Activated CD8-positive, alpha-beta memory T cell treated with anti-CD3 and anti-CD28 coated beads, Interleukin-2, amount 50 U/mL, for 1 hour (primary cell): ENCODE measurements around the gene TMA16.
"Not testable (repeated sequence)": the region's sequence is repeated elsewhere in the genome, so short reads cannot be mapped to it uniquely, and the experiment has no call there.

ENCODE experiments used
- DNase-seq: peaks from one replicate; pipeline ENCODE4 v3.0.0-alpha.2; 2020; ENCODE audit errors: extremely low read depth

The TMA16 gene

DNA sequence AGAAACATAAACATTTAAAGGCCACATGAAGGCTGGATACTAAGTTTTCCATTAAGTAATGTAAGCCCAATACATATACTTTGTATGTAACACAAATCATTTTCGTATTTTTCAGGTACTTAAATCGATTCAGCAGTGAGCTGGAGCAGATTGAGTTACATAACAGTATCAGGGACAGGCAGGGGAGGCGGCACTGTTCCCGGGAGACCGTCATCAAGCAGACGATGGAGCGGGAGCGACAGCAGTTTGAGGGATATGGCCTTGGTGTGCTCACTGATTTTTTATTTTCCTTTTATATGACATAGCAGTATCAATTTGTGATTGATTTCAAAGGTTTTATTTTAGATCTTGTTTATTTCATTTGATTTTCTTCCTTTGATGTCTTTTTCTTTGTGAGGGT lies 20.7 kb downstream of the TMA16 start:
- DNase-seq: no peak

DNA sequence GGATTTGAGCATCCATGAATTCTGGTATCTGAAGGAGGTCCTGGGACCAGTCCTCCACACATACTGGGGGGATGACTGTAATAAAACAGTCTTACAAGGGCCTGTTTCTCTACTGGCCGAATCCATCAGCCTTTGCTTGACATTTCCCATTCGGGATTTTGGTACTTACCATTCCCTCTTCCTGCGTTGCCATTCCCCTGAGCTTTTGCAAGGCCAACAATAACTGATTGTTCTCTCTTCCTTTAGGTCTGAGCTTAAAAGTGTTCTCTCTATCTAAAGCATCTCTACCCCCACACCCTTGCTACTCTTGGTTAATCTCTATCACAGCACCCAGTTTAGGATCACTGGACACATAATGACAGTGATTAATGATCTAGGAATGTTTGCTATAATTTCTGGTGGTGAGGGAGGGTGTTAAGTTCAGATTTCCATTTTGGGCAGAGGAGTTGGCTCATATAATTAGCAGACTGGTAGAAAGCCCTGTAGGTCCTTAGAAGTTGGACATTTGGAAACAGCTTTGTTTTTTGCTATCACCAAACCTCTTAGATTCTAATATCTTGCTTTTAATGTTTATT lies 29.4 kb downstream of the TMA16 start:
- DNase-seq: no peak

DNA sequence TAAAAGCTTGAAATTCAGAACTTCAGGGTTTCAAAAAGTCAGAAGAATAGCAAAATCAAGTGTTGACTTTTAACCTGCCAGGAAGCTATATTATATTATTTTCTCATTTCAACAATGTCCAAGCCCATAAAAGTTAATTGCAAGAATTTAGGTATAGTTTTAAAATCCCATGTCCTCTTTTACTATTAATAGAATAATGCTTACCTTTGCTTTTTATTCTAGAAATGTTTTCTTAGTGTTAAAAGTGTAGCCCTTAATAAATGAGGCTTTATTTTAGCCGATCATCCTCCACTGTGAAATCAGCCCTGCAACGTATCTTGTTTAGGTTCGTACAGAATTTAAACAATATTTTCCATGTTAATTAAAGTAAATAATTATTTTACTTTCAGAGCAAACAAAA lies 31.5 kb downstream of the TMA16 start:
- no peak for DNase-seq

DNA sequence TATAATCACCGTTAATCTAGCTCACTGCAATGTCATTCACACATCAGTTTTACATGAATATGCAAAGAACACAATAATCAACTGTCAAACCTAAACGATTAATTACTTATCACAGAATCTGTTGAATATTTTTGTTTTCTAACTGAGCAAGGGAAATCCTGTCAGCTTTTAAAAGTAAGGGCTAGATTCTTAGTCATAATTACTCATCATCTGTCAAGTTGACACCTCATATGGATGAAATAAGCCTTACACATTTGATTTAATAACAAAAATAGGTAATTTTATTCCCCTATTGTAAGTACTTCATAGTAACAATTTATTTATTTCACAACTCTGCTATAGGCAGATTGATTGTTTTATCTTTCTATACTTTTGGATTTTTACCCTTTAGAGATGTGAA lies 32.7 kb downstream of the TMA16 start:
- DNase-seq: no peak

DNA sequence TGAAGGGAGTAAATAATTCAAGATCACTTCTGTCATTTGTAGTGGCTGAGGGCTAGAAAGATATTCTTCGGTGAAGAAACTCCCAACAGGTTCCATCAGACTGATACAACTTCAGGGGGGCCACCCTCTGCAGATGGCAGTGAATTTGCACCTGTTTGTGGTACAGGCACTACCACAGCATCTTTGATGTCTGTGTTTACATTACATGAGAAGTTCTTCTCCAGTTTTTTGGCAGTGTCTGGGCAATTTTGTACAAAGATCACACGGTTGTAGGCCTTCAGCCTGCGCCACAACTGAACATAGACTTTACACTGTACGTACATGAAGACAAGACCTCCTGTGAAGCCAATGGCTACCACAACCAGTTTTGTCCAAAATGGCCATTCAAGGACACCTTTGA lies 34.2 kb downstream of the TMA16 start:
- no peak for DNase-seq

DNA sequence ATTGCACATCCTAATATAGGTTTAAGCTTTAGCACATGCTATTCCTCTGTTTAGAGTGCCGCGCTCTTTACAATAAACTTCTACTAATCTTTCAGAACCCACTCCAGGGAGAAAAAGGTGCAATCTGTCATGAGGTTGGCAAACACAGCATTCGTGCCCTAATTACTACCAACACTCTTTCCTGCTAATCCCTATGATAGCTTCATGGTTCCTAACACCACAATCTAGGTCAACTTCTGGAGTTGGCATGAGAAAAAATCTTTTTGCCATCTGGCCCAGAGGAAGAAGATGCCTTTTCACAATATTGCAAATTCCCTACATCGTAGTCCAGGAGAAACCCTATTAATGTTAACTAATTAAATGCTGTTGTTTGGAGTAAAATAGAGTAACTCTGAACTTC lies 39.6 kb downstream of the TMA16 start:
- DNase-seq: no peak

DNA sequence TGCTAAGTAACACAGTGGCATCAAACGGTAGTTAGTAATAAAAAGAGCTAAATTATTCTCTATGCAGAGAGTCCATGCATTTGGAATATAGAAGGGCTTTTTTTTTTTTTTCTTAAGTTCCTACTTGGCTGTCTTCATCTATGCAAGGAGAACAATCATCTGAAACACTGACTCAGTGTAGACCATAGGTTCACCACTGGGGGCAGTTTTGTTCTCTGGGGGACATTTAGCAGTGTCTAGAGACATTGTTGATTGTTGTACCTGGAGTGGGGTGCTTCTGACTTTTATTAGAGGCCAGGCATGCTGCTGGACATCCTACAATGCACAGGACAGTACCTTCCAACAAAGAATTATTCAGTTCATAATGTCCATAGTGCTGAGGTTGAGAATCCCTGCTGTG lies 41.2 kb downstream of the TMA16 start:
- no peak for DNase-seq

DNA sequence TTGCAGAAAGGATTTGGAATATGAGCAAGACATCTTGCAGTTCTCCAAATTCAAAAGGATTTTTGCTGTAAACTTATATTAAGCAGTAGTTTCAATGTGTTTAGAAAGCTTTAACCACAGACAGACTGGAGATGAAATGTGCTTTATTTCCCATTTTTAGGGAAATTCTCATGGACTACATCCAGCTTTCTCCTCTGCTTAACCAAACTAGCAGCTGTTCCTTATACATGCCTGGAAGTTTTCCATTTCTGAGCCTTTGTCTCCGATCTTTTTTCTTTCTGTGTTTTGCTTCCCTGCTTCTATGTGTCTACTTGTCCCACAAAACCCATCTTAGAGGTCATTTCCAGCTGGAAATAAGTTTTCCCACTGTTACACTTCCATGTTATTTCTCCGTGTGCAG lies 41.6 kb downstream of the TMA16 start:
- no peak for DNase-seq

DNA sequence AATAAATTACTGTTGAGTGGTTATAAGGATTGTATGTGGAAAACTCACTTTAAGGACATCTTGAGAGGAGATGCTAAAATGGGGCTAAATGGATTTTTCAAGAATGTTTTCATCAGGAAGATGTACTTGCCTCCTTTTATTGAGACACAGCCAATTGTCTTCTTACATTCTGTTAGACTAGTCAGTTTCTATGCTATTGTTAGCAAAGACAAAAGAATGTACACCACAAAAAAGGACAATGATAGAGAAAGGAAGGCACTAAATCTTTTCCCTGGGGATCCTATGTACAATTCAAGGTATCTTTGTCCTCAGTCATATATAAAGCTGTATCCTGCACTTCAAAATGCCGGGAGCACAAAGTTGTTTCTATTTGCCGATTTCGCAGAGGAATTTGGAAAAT lies 42.6 kb downstream of the TMA16 start:
- no peak for DNase-seq

DNA sequence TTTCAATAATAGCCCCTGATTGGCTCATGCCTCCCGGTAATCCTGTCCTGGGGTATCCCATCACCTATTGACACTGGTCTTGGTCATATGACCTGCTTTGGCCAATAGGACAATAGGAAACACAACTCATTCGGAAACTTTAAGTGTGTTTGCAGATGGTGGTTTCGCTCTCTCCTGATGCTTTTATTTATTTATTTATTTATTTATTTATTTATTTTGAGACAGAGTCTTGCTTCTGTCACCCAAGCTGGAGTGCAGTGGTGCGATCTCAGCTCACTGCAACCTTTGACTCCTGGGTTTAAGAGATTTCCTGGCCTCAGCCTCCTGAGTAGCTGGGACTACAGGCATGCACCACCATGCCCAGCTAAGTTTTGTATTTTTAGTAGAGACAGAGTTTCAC lies 44.3 kb downstream of the TMA16 start:
- not testable (repeated sequence) for DNase-seq

DNA sequence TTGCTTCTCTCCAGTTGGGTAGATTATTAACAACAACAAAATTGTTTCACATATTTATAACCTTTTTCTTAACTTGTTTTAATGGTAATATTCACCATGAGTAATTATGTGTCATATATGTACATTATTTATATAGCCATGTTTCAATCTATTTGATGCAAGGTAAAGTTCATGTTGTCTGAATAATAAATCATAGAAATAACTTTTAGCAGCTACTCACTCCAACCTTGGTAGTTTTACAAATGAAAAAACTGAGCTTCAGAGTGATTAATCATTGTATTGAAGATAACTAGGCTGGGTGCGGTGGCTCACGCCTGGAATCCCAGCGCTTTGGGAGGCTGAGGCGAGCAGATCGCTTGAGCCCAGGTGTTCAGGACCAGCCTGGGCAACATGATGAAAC lies 46.0 kb downstream of the TMA16 start:
- no peak for DNase-seq

DNA sequence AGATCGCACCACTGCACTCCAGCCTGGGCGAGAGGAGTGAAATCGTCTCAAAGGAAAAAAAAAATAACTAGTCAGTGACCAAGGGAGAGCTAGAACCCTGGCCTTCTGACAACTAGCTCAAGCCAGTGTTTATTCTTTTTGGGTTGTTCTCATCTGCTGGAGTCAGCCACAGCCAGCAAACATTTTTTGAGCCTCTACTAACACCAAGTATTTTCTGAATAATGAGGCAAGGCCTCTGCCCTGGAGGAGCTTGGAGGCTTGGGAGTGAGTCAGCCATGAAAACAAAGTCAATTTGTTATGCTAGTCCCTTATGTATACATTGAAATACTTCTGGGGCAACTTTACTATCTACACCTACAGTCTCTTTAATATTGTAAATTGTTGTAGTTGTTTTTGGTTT lies 46.5 kb downstream of the TMA16 start:
- no peak for DNase-seq

DNA sequence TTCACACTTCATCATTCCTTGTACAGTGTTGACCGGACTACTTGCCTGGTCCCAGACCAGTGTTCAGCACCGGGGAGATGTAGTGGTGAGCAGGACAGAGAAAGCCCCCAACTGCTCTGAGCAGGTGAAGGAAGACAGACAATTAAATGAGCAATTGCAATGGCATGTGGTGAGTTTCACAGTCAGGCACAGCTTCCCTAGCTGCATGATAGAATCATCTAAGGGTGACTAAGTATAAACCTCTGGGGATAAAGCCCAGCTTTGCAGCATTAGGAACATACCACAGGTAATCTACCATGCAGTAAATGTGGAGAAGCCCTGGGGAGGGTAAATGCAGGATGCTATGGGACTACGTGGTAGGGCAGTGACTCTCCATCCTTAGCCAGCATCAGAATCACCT lies 47.8 kb downstream of the TMA16 start:
- no peak for DNase-seq

DNA sequence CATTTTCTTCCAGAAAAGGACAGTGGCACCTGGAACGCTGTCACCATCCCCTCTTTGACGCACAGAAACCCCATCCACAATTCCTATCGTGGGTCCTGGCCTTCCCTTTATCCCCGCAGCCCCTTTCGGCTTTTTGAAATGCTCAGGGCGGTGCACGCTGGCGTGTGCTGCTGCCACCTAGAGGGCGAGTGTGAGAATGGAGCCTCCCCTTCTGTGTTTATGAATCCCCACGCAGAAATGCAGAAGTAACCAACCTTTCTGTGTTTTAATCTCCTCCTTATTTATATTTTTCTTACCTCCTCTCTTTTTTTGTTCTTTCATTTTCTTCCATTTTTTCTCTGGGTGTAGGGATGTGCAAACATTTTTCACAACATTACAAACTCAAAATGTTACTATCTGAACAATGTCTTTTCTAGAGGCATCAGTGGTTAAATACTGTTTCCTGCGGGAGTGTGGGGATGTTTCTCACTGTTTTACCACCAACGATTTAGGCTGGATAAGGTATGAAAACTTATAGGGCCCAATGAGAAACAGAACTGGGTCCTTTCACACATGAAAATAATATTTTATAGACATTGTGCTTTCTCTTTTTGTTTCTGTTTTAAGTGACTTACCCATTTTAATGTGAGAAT lies 50.0 kb downstream of the TMA16 start:
- DNase-seq: no peak

DNA sequence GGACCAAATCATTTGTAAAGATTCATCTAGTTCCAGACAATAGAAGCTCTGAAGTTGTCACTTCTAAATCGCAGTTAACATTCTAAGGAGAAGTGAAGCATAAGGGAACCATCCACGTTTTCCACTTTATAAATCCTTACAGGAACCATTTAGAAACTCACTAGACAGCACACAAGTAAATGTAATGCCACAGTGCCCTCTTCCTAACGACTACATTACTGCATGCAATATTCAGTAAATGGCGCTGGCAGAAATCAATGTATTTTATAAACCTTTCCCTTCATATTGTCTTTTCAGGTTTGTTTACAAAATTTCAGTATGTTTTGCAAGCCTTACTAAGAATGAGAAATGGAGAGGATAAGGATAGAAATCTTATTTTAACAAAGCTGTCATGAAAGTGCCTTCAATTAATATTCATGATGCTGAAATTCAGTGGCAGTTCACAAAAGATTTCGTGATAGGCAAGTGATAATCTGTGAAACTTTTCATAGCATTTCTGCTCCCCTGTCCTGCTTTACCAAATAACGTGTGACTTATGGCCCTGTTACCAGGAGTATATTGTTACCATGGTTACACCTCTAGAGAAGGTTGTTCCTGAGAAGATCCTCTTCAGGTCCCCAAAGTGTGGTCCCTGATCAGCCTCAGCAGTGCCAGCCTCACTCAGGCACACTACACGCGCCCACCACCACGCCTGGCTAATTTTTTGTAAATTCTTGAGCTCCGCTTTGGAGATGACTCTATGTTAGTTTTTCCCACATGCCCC lies 54.2 kb downstream of the TMA16 start:
- no peak for DNase-seq

DNA sequence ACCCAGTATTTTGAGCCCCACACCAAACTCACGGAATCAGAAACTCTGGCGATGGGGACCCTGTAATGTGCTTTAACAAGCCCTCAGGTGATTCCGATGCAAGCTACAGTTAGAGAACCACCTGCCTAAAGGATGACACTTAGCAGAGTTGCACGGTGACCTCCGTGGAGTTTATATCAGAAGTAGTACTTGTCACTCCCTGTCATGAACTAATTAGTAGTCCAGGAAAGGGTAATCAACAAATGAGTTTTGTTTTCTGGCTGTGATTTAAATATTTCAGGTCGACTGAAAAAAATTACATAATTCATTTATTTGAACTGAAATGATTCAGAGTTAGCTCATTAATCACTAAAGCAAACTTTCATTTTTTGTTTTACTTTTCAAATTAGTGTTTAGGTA lies 56.4 kb downstream of the TMA16 start:
- no peak for DNase-seq

DNA sequence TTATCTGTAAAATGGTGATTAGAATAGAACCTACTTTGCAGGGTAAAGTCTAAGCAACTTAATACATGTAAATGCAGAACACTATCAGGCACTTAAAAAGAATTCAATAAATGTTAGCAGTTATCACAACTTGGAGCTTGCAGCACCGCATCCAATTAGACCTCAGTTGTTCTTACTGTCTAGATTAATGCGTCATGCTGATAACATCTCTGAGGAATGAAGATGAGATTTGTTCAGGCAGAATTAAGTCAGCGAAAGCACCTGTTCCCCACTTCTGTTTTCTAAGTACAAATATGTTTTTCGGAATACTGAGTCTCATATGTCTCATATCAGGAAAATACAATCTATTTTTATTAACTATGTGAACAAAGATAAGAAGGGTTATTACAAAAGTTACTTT lies 58.7 kb downstream of the TMA16 start:
- DNase-seq: no peak

DNA sequence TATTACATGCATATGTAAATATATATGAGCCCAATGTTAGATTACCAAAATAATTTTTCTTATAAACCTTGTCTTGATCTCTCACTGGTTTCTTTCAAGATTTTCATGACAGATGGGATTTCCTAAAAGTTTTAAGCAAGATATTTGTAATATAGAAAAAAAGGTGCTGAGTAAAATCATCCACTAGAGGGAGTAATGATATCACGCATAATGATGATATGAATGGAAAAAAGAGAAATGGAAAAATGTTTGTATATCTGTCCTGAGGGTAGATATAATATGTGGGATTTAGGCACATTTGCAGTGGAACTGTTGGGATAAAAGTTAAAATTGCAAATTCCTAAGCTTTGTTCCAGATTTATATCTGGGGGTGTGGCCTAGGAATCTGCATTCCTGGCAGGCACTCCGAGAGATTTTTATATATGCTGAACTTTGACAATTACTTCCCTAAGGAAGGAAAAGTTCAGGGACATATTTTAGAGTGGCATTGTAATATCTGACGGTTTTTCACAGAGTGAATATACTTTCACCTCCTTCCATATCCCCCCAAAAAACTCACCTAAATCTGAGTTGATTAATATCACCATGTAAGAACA lies 60.5 kb downstream of the TMA16 start:
- no peak for DNase-seq

DNA sequence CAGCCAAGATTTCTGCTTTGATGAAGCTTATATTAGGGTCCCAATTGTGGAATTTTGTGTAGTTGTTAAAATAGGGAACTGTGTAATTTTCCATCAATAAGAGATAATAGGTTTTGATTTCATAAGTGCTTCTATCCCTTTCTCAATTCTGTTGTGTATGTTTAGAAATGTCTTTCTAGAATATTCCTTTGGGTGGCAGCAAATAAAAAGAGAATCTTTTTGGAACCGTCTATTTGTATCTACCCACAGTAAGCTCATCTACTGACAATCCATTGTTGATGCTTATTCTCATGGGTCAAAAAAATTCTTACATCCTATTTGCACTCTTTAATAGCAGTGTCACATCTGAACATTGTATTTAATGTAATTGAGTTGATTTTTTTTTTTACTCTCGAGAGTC lies 61.7 kb downstream of the TMA16 start:
- DNase-seq: no peak

DNA sequence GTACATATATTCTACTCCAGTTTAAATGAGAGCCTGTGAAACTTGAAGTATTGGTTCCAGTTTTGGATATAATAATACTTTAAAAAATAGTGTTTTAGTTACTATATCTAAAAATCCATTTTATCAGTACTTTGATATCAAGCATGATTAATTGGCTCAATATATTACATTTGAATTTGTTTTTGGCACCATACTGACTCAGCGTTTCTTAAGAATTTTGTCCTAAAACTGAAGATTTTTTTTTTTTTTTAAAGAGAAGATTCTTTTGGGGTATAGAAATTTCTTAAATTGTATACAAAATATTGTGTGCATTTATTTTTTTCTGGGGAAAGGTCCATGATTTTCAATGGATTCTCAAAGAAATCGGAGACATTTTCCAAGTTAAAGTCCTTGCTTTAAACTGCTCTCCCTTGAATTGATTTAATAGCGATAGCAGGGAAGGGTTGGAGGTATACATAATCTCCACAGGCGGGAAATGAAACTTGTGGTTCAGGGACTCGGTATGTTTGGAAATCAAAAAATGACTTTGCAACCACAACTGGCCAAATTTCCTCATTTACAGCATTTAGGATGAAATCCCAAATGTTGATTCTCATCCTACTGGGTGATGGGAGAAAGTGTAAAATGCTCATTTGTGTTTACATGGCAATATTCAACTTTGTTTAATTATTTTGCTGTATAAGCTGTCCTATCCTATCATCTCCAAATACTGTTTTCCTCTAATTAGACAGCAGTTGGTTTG lies 62.3 kb downstream of the TMA16 start:
- DNase-seq: no peak

DNA sequence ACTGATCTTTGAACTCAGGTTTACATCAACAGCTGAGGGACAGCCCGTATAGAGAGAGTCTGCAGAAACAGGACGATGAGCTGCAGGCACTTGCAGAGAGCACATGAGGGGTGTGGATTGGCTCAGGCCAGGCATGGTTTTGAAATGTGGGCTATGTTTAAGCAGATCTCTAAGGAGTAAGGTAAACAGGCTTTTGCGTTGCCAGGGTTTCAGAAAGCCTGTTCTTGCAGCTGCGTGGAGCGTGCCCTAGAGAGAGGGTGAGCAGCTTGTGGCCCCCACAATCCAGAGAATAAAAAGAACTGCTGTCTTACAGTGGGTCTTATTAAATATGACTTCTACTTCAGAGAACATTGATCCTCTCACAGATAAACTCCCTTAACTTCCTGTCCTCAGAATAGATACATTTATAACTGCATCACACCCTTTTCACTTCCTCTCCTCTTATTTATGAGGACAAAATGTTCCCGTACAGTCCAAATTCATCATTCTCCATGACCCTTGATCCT lies 64.1 kb downstream of the TMA16 start:
- no peak for DNase-seq

DNA sequence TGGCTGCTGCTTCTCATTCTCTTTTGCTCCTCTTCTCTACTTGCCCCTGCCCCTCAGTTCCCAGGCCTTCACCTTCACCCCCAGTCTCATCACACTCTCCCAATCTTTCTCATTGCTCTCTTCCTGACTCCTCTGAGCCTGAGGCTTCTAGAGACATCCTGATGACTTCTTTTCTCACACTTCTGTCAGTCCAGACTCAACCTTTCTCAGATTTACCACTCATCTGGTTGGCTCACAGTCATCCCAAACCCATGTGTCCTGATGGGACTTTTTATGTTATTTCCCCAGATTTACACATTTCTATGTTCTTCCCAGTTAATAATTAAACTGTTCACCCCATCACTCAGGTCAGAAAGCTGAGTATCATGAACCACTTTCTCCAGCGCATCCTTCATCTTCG lies 68.0 kb downstream of the TMA16 start:
- no peak for DNase-seq
